HEK293 (cell line): ENCODE data around the gene PARP3.

ENCODE experiments used
- CTCF ChIA-PET: fragments of 350-600 bp; formaldehyde crosslinking; extraction: SDS; loops from one replicate; lab custom pipeline; 2021; ENCODE audit warnings: antibody characterized with exemption; lab: Yijun Ruan, JAX
- POLR2A ChIA-PET: fragments of 300-600 bp; formaldehyde crosslinking; extraction: SDS; loops from one replicate; lab custom pipeline; 2020; ENCODE audit warnings: antibody characterized with exemption, inconsistent platforms; lab: Yijun Ruan, JAX
- H3K27ac ChIP-seq: fragments of 200-500 bp; sonication (Bioruptor generic); 2 replicates; pipeline ENCODE4 v1.5.1; 2014; ENCODE audit warnings: low read depth, low read length, control low read depth, inconsistent platforms; ENCODE audit errors: extremely low read depth
- H3K36me3 ChIP-seq, 2 experiments: fragments of 200-500 bp in 1 of 2; sonication (Bioruptor generic) in 1 of 2; 1 replicate in 1 of 2; 2 replicates in 1 of 2; pipeline ENCODE4 v1.5.1; 2014 to 2017; ENCODE audit warnings: inconsistent platforms in 2 of 2, low read length in 2 of 2; ENCODE audit not compliant: control insufficient read depth in 2 of 2, insufficient read depth in 1 of 2
- H3K4me1 ChIP-seq: fragments of 200-500 bp; sonication (Bioruptor generic); 2 replicates; pipeline ENCODE4 v1.5.1; 2014; ENCODE audit warnings: mild to moderate bottlenecking, low read length, inconsistent platforms; ENCODE audit not compliant: control insufficient read depth, insufficient read depth
- H3K4me3 ChIP-seq: 2 replicates; pipeline ENCODE4 v1.5.1; 2011; ENCODE audit warnings: low read depth, mild to moderate bottlenecking, control low read depth, low read length, moderate library complexity
- H3K9me3 ChIP-seq: fragments of 200-500 bp; sonication (Bioruptor generic); 2 replicates; pipeline ENCODE4 v1.5.1; 2014; ENCODE audit warnings: low read depth, low read length, inconsistent platforms; ENCODE audit not compliant: control insufficient read depth, insufficient read depth
- GFI1B ChIP-seq: fragments of 450-650 bp; formaldehyde crosslinking; IDR thresholded peaks from 2 replicates; pipeline ENCODE4 v1.5.1; 2016; ENCODE audit warnings: missing biosample characterization, missing genetic modification characterization
- GLI2 ChIP-seq: fragments of 450-650 bp; formaldehyde crosslinking; IDR thresholded peaks from 2 replicates; pipeline ENCODE4; 2017; ENCODE audit warnings: missing biosample characterization, missing genetic modification characterization, low read depth, borderline replicate concordance
- GLIS1 ChIP-seq: fragments of 450-650 bp; formaldehyde crosslinking; IDR thresholded peaks from 2 replicates; pipeline ENCODE4 v1.5.1; 2016; ENCODE audit warnings: missing biosample characterization, missing genetic modification characterization
- IKZF3 ChIP-seq: fragments of 450-650 bp; IDR thresholded peaks from 2 replicates; pipeline ENCODE4 v1.5.0; 2018; ENCODE audit warnings: missing biosample characterization, mild to moderate bottlenecking, missing genetic modification characterization, moderate library complexity
- MEIS1 ChIP-seq: sonication (generic); formaldehyde crosslinking; IDR thresholded peaks from 2 replicates; pipeline ENCODE4 v1.8.1; 2022; ENCODE audit warnings: missing genetic modification reagents, mild to moderate bottlenecking, borderline replicate concordance
- SALL2 ChIP-seq: fragments of 450-650 bp; formaldehyde crosslinking; IDR thresholded peaks from 2 replicates; pipeline ENCODE4 v1.5.0; 2017; ENCODE audit warnings: missing biosample characterization, mild to moderate bottlenecking, missing genetic modification characterization, borderline replicate concordance
- SETDB1 ChIP-seq: IDR thresholded peaks from one replicate; pipeline ENCODE4 v1.6.1; 2017; ENCODE audit warnings: mild to moderate bottlenecking, low read length, moderate library complexity, mixed read lengths; ENCODE audit not compliant: insufficient read length
- ZEB2 ChIP-seq: fragments of 450-650 bp; formaldehyde crosslinking; IDR thresholded peaks from 2 replicates; pipeline ENCODE4 v1.5.1; 2016; ENCODE audit warnings: missing biosample characterization, missing genetic modification characterization
- ZNF19 ChIP-seq: fragments of 450-650 bp; formaldehyde crosslinking; IDR thresholded peaks from 2 replicates; pipeline ENCODE4; 2016; ENCODE audit warnings: missing biosample characterization, missing genetic modification characterization, low read depth
- ZNF23 ChIP-seq: fragments of 450-650 bp; formaldehyde crosslinking; IDR thresholded peaks from 2 replicates; pipeline ENCODE4 v1.5.1; 2016; ENCODE audit warnings: missing biosample characterization, missing genetic modification characterization, borderline replicate concordance
- ZNF239 ChIP-seq: fragments of 450-650 bp; formaldehyde crosslinking; IDR thresholded peaks from 2 replicates; pipeline ENCODE4 v1.5.1; 2016; ENCODE audit warnings: missing biosample characterization, missing genetic modification characterization
- ZNF248 ChIP-seq: fragments of 450-650 bp; formaldehyde crosslinking; IDR thresholded peaks from 2 replicates; pipeline ENCODE4 v1.5.1; 2017; ENCODE audit warnings: missing biosample characterization, missing genetic modification characterization
- ZNF341 ChIP-seq: fragments of 450-650 bp; formaldehyde crosslinking; IDR thresholded peaks from 2 replicates; pipeline ENCODE4; 2016; ENCODE audit warnings: low read depth, missing biosample characterization, missing genetic modification characterization
- ZNF596 ChIP-seq: fragments of 450-650 bp; IDR thresholded peaks from 2 replicates; pipeline ENCODE4 v1.5.0; 2018; ENCODE audit warnings: missing biosample characterization, mild to moderate bottlenecking, missing genetic modification characterization, moderate library complexity
- ZNF610 ChIP-seq: fragments of 450-650 bp; formaldehyde crosslinking; IDR thresholded peaks from 2 replicates; pipeline ENCODE4 v1.5.1; 2016; ENCODE audit warnings: missing biosample characterization, missing genetic modification characterization, borderline replicate concordance
- ZNF654 ChIP-seq: fragments of 450-650 bp; formaldehyde crosslinking; IDR thresholded peaks from 2 replicates; pipeline ENCODE4 v1.5.1; 2016; ENCODE audit warnings: low read depth, missing biosample characterization, missing genetic modification characterization
- TF ChIP-seq, protein P1 (sequence below): fragments of 450-650 bp; formaldehyde crosslinking; IDR thresholded peaks from 2 replicates; pipeline ENCODE4 v1.5.1; 2017; ENCODE audit warnings: missing biosample characterization, missing genetic modification characterization
- TF ChIP-seq, protein P2 (sequence below): fragments of 450-650 bp; formaldehyde crosslinking; IDR thresholded peaks from 2 replicates; pipeline ENCODE4 v1.5.1; 2017; ENCODE audit warnings: missing biosample characterization, missing genetic modification characterization
- TF ChIP-seq, protein P3 (sequence below): fragments of 450-650 bp; formaldehyde crosslinking; IDR thresholded peaks from 2 replicates; pipeline ENCODE4 v1.5.1; 2016; ENCODE audit warnings: missing biosample characterization, missing genetic modification characterization, low read depth
- TF ChIP-seq, protein P4 (sequence below): fragments of 450-650 bp; formaldehyde crosslinking; IDR thresholded peaks from 2 replicates; pipeline ENCODE4 v1.5.1; 2017; ENCODE audit warnings: missing biosample characterization, missing genetic modification characterization
- TF ChIP-seq, protein P5 (sequence below): fragments of 450-650 bp; formaldehyde crosslinking; IDR thresholded peaks from 2 replicates; pipeline ENCODE4 v1.5.1; 2016; ENCODE audit warnings: missing biosample characterization, missing genetic modification characterization
- TF ChIP-seq, protein P6 (sequence below): fragments of 450-650 bp; formaldehyde crosslinking; IDR thresholded peaks from 2 replicates; pipeline ENCODE4 v1.5.1; 2016; ENCODE audit warnings: missing biosample characterization, missing genetic modification characterization

PARP3 gene

DNA sequence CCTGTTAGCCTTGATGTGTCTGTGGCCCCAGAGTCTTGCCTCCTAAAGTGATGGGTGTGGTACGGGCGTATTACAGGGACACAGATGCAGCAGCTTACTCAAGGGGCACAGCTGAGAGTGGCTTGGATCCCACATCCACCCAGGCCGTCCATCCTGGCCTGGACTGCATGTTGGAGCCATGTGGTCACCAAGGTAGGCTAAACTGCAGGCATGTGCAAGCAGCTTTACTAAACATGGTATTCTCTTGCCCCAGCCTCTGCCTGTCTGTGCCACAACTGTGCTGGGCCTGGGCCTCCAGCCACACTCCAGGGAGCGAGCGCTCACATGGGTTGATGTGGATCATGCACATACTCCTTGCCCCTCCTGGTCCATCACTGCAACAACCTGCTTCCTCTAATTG is 7.0 kb downstream of the PARP3 start:
- POLR2A ChIA-PET = interaction anchor here (1.3 kb wide), 1 partner anchor 47 kb away, joined by 3 read pairs; the partner anchor contains the start of gene RPL29
- TF ChIP-seq GFI1B (tag by site-specific recombination) (no peak), ZEB2 (tag by site-specific recombination) (no peak), ZNF341 (tag by site-specific recombination) (no peak), ZNF654 (tag by site-specific recombination) (no peak), ZNF596 (tag by site-specific recombination) (no peak), GLI2 (tag by site-specific recombination) (no peak), ZNF23 (tag by site-specific recombination) (no peak), GLIS1 (tag by site-specific recombination) (no peak), SETDB1 (no peak)
- TF ChIP-seq, protein P1, sequence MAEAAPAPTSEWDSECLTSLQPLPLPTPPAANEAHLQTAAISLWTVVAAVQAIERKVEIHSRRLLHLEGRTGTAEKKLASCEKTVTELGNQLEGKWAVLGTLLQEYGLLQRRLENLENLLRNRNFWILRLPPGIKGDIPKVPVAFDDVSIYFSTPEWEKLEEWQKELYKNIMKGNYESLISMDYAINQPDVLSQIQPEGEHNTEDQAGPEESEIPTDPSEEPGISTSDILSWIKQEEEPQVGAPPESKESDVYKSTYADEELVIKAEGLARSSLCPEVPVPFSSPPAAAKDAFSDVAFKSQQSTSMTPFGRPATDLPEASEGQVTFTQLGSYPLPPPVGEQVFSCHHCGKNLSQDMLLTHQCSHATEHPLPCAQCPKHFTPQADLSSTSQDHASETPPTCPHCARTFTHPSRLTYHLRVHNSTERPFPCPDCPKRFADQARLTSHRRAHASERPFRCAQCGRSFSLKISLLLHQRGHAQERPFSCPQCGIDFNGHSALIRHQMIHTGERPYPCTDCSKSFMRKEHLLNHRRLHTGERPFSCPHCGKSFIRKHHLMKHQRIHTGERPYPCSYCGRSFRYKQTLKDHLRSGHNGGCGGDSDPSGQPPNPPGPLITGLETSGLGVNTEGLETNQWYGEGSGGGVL (tag by site-specific recombination) = no peak
- TF ChIP-seq, protein P2, sequence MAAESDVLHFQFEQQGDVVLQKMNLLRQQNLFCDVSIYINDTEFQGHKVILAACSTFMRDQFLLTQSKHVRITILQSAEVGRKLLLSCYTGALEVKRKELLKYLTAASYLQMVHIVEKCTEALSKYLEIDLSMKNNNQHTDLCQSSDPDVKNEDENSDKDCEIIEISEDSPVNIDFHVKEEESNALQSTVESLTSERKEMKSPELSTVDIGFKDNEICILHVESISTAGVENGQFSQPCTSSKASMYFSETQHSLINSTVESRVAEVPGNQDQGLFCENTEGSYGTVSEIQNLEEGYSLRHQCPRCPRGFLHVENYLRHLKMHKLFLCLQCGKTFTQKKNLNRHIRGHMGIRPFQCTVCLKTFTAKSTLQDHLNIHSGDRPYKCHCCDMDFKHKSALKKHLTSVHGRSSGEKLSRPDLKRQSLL (tag by site-specific recombination) = no peak
- TF ChIP-seq, protein P3, sequence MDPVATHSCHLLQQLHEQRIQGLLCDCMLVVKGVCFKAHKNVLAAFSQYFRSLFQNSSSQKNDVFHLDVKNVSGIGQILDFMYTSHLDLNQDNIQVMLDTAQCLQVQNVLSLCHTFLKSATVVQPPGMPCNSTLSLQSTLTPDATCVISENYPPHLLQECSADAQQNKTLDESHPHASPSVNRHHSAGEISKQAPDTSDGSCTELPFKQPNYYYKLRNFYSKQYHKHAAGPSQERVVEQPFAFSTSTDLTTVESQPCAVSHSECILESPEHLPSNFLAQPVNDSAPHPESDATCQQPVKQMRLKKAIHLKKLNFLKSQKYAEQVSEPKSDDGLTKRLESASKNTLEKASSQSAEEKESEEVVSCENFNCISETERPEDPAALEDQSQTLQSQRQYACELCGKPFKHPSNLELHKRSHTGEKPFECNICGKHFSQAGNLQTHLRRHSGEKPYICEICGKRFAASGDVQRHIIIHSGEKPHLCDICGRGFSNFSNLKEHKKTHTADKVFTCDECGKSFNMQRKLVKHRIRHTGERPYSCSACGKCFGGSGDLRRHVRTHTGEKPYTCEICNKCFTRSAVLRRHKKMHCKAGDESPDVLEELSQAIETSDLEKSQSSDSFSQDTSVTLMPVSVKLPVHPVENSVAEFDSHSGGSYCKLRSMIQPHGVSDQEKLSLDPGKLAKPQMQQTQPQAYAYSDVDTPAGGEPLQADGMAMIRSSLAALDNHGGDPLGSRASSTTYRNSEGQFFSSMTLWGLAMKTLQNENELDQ (tag by site-specific recombination) = no peak
- TF ChIP-seq, protein P4, sequence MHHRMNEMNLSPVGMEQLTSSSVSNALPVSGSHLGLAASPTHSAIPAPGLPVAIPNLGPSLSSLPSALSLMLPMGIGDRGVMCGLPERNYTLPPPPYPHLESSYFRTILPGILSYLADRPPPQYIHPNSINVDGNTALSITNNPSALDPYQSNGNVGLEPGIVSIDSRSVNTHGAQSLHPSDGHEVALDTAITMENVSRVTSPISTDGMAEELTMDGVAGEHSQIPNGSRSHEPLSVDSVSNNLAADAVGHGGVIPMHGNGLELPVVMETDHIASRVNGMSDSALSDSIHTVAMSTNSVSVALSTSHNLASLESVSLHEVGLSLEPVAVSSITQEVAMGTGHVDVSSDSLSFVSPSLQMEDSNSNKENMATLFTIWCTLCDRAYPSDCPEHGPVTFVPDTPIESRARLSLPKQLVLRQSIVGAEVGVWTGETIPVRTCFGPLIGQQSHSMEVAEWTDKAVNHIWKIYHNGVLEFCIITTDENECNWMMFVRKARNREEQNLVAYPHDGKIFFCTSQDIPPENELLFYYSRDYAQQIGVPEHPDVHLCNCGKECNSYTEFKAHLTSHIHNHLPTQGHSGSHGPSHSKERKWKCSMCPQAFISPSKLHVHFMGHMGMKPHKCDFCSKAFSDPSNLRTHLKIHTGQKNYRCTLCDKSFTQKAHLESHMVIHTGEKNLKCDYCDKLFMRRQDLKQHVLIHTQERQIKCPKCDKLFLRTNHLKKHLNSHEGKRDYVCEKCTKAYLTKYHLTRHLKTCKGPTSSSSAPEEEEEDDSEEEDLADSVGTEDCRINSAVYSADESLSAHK (tag by site-specific recombination) = no peak
- no peaks in the 10 kb centered on the region for H3K4me1 ChIP-seq
- peaks cover 0 to 15% of the 10 kb centered on the region in 2 experiments; a peak in 1 of 3 replicates for H3K36me3 ChIP-seq
- no peak overlapping the region for H3K4me3 ChIP-seq
- no peaks in the 10 kb centered on the region for H3K9me3 ChIP-seq
- H3K27ac ChIP-seq = no peak overlapping the region
- CTCF ChIA-PET = interaction anchor here (0.6 kb wide), 1 partner anchor 35 kb away, joined by 4 read pairs; no protein-coding TSS in a partner anchor

DNA sequence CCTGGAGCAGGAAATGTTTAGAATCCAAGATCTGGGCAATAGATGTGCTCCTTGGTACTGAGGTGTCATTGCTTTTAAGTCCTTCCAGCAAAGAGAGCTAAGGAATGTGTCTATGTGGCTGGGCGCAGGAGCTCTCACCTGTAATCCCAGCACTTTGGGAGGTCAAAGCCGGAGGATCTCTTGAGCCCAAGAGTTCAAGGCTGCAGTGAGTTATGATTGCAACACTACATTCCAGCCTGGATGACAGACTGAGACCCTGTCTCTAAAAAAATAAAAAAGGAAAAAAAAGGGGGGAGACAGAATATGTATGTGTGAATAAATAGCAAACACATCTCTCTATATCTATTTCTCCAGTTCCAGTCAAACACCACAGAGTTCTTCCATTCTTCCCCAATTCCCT is 8.7 kb downstream of the PARP3 start:
- POLR2A ChIA-PET = no interaction called here
- H3K4me3 ChIP-seq = no peak overlapping the region
- H3K36me3 ChIP-seq = peaks cover 0 to 6% of the 10 kb centered on the region in 2 experiments; a peak in 1 of 3 replicates
- H3K27ac ChIP-seq = no peak overlapping the region
- no peaks in the 10 kb centered on the region for H3K9me3 ChIP-seq
- CTCF ChIA-PET = interaction anchor here (2.6 kb wide), 1 partner anchor 9 kb away, joined by 10 read pairs; the partner anchor contains the start of genes PARP3 and RRP9
- H3K4me1 ChIP-seq = no peaks in the 10 kb centered on the region
- TF ChIP-seq SETDB1 = no peak
- no peak for TF ChIP-seq ZNF239 (tag by site-specific recombination)
- no peak for TF ChIP-seq ZNF19 (tag by site-specific recombination)
- TF ChIP-seq ZNF610 (tag by site-specific recombination) = no peak
- TF ChIP-seq MEIS1 (CRISPR knock-in tag) = no peak
- TF ChIP-seq IKZF3 = no peak
- TF ChIP-seq, protein P5, sequence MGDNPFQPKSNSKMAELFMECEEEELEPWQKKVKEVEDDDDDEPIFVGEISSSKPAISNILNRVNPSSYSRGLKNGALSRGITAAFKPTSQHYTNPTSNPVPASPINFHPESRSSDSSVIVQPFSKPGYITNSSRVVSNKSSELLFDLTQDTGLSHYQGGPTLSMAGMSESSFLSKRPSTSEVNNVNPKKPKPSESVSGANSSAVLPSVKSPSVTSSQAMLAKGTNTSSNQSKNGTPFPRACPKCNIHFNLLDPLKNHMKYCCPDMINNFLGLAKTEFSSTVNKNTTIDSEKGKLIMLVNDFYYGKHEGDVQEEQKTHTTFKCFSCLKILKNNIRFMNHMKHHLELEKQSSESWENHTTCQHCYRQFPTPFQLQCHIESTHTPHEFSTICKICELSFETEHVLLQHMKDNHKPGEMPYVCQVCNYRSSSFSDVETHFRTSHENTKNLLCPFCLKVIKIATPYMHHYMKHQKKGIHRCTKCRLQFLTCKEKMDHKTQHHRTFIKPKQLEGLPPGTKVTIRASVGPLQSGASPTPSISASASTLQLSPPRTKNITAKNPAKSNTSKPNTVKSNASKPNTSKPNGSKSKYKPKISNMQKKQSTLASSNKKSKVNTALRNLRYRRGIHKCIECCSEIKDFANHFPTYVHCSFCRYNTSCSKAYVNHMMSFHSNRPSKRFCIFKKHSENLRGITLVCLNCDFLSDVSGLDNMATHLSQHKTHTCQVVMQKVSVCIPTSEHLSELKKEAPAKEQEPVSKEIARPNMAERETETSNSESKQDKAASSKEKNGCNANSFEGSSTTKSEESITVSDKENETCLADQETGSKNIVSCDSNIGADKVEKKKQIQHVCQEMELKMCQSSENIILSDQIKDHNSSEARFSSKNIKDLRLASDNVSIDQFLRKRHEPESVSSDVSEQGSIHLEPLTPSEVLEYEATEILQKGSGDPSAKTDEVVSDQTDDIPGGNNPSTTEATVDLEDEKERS = no peak
- TF ChIP-seq ZNF248 (tag by site-specific recombination) = no peak
- TF ChIP-seq SALL2 (tag by site-specific recombination) = no peak
- TF ChIP-seq, protein P6, sequence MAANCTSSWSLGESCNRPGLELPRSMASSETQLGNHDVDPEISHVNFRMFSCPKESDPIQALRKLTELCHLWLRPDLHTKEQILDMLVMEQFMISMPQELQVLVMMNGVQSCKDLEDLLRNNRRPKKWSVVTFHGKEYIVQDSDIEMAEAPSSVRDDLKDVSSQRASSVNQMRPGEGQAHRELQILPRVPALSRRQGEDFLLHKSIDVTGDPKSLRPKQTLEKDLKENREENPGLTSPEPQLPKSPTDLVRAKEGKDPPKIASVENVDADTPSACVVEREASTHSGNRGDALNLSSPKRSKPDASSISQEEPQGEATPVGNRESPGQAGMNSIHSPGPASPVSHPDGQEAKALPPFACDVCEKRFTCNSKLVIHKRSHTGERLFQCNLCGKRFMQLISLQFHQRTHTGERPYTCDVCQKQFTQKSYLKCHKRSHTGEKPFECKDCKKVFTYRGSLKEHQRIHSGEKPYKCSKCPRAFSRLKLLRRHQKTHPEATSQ (tag by site-specific recombination) = no peak
